ENCODE measurements around the gene UBD.

The UBD gene

DNA sequence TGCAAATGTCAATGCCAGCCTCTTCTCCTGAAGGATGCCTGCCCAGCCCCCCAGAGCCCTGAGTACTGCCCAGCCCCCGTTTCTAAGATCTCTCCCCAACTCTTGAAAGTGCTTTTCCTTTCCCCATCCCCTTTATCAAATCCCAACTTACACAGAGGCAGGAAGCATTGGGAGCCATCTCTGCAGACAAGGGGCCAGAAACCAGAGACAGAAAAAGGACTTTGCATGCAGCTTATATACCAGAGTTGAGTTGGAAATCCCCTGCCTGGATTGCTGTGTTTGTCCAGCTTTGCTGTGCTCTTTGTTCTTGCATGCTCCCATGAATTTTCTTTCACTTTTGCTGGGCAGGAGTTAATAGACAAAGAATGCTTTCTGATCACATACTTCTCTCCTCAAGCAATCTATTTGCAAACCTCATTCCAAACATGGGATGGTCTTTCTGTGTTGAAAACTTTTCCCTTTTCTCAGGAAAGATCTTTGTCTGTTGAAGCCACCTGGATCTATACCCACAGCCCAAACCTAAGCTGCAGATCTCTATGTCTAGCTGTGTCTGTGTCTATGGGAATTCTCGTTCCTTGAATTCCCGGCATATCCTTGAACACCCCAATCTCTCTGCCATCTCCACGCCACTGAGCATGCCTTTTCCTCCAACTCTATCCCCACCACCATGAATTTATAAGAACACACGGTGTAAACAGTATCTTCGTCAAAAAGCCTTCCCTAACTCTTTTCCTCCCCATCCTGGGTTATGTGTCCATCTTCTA lies at the start of gene UBD:
UBD (minus strand) TSS at position 209 of the 764 bp plus-strand sequence; CDS start at position 178, 31 bp downstream.
- no peak for DNase-seq

DNA sequence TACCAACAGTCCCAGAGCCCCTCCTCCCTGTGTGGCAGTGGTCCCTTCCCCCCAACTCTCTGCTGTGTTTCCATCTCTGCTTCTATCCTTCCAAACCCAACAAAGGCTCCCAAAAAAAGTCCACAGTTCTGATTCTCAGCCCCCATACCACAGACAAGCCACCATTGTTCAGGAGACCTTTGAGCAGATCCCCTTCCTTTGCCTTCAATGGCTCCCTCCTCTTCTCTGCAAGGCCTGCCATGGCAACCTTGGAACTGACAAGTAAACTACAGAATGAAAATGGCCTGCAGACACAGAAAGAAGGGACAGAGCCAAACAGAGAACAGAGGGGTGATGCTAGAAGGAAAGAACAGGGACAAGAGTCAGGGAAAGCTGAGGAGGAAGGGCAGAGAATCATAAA lies 48.6 kb upstream of the UBD start:
- DNase-seq: no peak

DNA sequence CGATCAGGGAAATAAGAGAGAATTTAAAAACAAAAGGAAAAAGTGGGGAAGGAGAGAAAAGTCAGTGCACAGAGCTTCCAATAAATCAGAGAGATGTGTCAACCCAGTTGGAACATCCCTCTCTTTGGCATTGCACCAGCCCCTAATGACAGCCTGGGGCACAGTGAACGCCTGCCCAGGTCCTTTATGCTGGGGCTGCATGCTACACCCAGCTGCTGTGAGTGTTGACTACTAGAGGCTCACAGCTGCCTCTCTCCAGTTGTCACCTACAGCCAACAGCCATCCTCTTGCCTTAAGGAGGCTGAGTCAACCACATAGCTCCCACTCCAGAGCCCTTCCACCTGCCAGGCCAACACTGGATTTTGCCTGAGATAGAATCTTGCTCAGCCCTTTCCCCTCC lies 44.4 kb upstream of the UBD start:
- DNase-seq: no peak

- DNase-seq: no peak
Observed at GRCh38 chr6:29603456-29603855, 43.9 kb upstream of the UBD start.

GRCh38 chr6:29602564-29603361 lies 43.2 kb upstream of the UBD start:
- no peak for DNase-seq

GRCh38 chr6:29598172-29598747 lies 38.7 kb upstream of the UBD start:
- DNase-seq: no peak

- DNase-seq: no peak
Observed at GRCh38 chr6:29597184-29597583, 37.7 kb upstream of the UBD start.

DNA sequence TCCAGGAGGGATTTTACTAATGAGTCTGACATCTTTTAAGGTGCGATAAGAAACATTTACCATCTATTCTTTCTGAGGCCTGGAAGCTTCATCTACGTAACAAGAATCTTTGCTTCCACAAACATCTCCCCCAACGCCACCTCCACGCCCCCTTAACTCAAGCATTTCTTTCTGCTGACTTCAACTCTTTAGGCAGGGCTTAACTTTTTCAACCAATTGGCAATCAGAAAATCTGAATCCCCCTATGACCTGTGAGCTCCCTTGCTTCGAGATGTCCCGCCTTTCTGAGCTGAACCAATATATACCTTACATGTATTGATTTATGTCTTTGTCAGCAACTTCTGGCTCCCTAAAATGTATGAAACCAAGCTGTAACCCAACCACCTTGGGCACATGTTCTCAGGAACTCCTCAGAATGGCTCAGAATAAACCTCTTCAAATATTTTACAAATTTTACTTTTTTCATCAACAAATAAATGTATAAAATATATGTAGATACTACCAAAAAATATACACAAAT lies 36.9 kb upstream of the UBD start:
- DNase-seq: no peak

DNA sequence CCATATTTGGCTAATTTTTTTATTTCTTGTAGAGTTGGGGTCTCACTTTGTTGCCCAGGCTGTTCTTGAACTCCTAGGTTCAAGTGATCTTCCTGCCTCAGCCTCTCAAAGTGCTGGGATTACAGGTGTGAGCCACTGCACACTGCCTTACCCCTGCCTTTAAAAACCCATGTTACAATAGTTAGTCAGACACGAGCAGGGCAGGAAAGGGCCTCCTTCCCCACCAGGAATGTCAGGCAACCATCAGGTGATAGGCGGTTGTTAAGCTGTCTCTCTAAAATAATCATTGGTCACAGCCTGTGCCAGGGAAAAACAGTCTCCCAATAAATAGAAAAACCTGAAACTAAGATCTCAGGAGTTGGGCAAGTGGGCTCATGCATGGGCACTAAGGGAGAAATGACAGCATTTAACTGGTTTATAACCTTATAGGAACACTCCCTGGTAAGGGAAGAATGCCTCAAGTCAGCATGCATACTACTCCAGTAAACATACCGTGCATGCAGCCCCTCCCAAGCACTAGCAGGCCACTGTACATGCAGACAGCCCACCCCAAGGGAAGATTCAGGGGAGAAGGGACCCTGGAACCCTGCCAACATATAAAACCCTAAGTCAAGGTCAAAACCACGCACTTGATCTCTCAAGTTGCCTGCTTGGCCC lies 33.8 kb upstream of the UBD start:
- DNase-seq: no peak

DNA sequence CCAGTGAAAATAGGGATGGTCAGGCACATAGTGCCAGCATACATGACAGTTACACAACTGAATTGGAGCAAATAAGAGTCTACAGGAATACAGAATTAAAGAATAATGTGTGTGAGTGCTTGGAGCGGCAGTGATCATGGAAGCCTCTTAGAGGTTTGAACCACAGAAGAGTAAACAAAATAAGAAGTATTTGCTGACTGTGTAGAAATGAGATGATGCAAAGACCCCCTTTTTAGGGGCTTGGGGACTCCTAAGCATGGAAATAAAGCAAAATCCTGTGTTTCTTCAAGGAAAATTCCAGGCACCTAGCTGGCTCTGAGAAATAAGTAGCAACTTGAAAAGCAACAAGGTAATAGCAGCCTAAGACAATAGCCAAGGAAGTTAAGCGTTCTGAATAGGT lies 32.1 kb upstream of the UBD start:
- no peak for DNase-seq

- DNase-seq: no peak
Observed at GRCh38 chr6:29590218-29590808, 30.8 kb upstream of the UBD start.

GRCh38 chr6:29589423-29590048 lies 30.0 kb upstream of the UBD start:
- DNase-seq: no peak

GRCh38 chr6:29584821-29585220 lies 25.3 kb upstream of the UBD start, which contains the start of gene OR2H2:
OR2H2 (plus strand) TSS chr6:29585121; CDS start chr6:29587945, 2,824 bp downstream.
- DNase-seq: no peak

DNA sequence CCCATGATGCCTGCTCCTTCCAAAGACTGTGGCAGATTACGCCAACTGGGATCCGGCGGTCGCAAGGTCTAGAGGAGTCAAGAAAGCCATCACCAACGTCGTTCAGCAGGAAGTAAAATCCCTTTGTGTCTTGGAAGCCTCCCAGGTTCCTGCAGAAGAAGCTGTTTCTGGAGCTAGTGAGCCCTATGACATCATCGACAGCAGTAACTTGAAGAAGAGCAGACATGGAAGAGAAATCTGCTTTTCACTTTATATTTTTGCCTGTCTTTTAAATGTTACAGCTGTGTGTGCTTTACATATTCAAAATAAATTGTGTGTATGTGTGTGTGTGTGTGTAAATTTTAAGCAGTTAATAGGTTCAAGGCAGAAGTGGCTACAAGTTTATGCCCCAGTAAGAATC lies 18.0 kb upstream of the UBD start:
- no peak for DNase-seq

GRCh38 chr6:29576056-29576455 lies 16.5 kb upstream of the UBD start:
- no peak for DNase-seq

- no peak for DNase-seq
Observed at GRCh38 chr6:29567991-29568390, 8.5 kb upstream of the UBD start.

GRCh38 chr6:29567541-29567940 lies 8.0 kb upstream of the UBD start:
- DNase-seq: no peak

- DNase-seq: no peak
Observed at GRCh38 chr6:29566856-29567255, 7.3 kb upstream of the UBD start.

DNA sequence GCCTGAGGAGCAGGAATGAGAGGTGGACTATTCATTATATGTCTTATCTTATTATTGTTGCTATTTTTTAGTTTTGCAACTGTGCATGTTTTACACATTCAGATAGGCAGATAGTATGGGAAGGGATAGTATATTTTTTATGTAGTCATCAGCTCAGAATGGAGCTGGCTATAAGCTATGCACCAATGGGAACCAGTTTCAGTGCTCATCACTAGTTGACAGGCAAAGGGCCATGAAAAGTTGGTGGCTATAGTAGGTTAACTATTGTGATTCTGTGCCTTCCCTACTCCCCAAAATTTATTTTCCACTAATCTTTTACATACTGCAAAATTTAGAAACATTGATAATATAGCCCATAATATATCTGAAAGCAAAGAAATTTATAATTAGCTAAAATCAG lies 5.3 kb upstream of the UBD start:
- no peak for DNase-seq

GRCh38 chr6:29563435-29563965 lies 4.0 kb upstream of the UBD start:
- no peak for DNase-seq

GRCh38 chr6:29561606-29562181 lies 2.2 kb upstream of the UBD start:
- no peak for DNase-seq

- no peak for DNase-seq
Observed at GRCh38 chr6:29561091-29561490, 1.6 kb upstream of the UBD start.

Measured in GF-D8 (cell line).